H4 (cell line): Measurements from ENCODE around the gene DDX50. TPM values are rescaled to one million over a fixed set of nuclear protein-coding genes. Genes with fewer than 3 reads are reported as not detected.
"Not testable (repeated sequence)": the region's sequence is repeated elsewhere in the genome, so short reads cannot be mapped to it uniquely, and the experiment has no call there.

Experiments
- DNase-seq: peaks from one replicate; pipeline ENCODE4 v3.0.0-alpha.2; 2015; ENCODE audit warnings: low spot score
- total RNA-seq: library from RNA; depleted of rRNA; stranded (reverse); fragments of >200 nt; shearing (Covaris generic); gene quantifications from 2 replicates; pipeline ENCODE4 v1.2.3, GENCODE V29; 2014

Gene DDX50
- total RNA-seq, 1 experiment from 2014 or later: 41.2 TPM

DNA sequence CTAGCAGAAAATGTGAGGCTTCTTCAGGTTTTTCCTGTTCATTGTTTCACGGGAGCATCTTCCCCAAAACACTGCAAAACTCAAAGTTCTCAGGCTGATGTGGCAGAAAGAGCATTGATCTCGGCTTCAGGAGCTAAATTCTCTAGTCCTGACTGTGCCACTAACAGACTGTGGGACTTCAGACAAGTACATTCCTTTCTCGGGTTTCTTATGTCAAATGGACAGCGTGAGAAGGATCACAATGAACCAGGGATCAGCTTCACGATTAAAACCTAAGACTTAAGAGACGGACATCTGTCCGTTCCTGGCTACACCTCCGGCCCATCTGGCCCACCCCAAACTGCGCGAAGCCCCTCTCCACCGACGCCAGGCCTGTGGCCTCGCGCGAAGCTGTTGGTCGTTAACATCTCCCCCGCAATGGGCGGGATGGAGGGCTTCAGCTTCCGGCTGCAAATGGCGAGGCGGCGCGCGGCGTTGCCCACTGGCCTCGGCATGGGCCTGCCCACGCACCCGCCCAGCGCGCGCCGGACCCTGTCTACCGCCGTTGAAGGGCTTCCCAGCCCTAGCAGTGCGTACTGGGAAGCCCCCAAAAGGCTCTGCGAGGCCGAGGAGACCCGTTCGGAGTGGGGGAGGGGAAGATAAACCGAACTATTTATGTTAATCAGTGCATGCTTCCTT, 549 bp upstream of the DDX50 start:
- DNase-seq: no peak

DNA sequence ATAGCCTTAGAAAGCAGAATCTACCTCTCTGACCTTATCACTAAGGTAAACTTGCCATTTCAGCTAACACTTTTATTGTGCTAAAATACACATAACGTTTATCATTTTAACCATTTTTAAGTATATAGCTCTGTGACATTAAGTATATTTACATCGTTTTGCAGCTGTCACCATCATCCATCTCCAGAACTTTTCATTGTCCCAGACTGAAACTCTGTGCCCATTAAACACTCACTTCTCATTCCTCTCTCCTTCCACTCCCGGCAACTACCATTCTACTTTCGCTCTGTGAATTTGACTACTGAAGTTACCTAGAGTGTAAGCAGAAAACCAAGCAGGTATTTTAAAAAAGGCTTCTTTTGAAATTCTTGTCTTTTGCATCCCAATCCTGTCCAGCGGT, 1.3 kb downstream of the DDX50 start:
- no peak for DNase-seq

GRCh38 chr10:68924593-68924992, 23.5 kb downstream of the DDX50 start:
- DNase-seq: no peak

GRCh38 chr10:68925489-68925888, 24.4 kb downstream of the DDX50 start:
- no peak for DNase-seq

DNA sequence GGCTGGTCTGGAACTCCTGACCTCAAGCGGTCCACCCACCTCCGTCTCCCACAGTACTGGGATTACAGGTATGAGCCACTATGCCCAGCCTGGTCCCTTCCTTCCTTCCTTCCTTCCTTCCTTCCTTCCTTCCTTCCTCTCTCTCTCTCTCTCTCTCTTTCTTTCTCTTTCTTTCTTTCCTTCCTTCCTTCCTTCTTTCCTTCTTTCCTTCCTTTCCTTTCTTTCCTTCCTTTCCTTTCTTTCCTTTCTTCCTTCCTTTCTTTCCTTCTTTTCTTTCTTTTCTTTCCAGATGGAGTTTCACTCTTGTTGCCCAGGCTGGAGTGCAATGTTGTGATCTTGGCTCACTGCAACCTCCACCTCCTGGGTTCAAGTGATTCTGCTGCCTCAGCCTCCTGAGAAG, 28.0 kb downstream of the DDX50 start:
- DNase-seq: not testable (repeated sequence)

DNA sequence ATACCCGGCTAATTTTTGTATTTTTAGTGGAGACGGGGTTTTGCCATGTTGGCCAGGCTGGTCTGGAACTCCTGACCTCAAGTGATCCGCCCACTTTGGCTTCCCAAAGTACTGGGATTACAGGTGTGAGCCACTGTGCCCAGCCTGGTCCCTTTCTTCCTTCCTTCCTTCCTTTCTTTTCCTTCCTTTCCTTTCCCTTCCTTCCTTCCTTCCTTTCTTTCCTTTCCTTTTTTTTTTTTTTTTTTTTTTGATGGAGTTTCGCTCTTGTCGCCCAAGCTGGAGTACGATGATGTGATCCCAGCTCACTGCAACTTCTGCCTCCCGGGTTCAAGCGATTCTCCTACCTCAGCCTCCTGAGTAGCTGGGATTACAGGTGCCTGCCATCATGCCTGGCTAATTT, 28.8 kb downstream of the DDX50 start:
- DNase-seq: not testable (repeated sequence)

DNA sequence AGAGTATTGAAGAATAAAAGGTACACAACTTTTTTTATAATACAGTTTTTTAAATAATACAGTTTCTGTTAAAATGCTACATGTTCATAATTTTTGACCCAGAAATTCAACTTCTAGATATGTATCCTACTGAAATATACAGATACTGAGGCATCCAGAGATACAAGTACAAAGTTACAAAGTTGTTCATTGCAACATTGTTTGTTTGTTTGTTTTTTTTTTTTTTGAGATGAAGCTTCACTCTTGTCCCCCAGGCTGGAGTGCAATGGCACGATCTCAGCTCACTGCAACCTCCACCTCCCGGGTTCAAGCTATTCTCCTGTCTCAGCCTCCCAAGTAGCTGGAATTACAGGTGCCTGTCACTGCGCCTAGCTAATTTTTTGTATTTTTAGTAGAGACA, 31.7 kb downstream of the DDX50 start:
- not testable (repeated sequence) for DNase-seq

DNA sequence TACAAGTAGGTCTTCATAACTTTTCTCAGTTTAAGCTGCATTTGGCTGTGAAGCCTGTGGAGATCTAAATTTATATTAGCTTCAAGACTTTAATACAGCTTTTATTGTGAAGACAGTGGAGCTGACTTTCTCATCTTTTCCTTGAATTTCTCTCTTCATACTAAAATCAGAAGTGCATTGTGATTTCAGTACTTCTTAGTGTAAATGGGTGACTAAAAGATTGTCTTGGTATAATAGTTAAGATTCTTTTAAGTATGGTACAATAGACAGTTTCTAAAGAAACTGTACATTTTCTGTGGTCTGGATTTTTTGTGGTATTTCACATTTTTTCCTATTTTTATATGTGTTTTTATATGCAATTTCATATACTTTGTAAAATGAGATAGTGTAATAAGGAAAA, 33.9 kb downstream of the DDX50 start:
- DNase-seq: no peak

DNA sequence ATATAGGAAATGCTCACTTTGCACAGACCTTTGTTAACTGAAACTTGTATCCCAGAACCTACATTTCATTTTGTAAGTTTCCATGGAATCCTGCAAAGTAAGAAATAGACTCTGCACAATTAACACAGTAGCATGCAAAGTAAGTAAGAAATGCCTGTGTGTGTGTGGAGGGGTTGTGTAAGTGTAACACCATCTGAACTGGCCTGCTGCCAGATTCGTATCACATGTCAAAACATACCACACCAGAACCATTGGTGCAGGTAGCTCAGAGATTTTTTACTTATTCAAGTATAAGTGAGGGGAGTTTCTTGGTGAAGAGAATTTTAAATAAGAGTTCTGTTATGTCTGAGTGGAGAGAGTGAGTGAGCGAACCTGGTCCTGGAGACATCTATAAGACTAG, 37.0 kb downstream of the DDX50 start:
- no peak for DNase-seq

- DNase-seq: no peak
These were observed 37.8 kb downstream of the DDX50 start for GRCh38 chr10:68938884-68939283.

- not testable (repeated sequence) for DNase-seq
These were observed 39.8 kb downstream of the DDX50 start for GRCh38 chr10:68940917-68941316.

- DNase-seq: no peak
These were observed 49.5 kb downstream of the DDX50 start for GRCh38 chr10:68950598-68950997.

DNA sequence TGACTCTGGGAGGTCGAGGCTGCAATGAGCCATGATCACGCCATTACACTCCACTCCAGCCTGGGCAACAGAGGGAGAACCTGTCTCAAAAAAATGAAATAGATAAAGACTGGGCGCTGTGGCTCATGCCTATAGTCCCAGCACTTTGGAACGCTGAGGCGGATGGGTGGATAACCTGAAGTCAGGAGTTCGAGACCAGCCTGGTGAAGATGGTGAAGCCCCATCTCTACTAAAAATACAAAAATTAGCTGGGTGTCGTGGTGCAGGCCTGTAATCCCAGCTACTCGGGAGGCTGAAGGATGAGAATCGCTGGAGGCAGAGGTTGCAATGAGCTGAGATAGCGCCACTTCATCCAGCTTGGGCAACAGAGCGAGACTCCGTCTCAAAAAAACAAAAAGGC, 53.8 kb downstream of the DDX50 start:
- DNase-seq: no peak

- no peak for DNase-seq
These were observed 54.3 kb downstream of the DDX50 start for GRCh38 chr10:68955355-68955831.

- DNase-seq: peak; percentile 92
These were observed 54.9 kb downstream of the DDX50 start, which contains the start of gene DDX21 for GRCh38 chr10:68955832-68956532. Gene DDX21, plus strand, starts transcription at chr10:68956170. Its CDS starts 56 bp downstream, at chr10:68956226.

GRCh38 chr10:68957284-68957615, 56.1 kb downstream of the DDX50 start:
- DNase-seq: no peak

GRCh38 chr10:68957654-68958053, 56.5 kb downstream of the DDX50 start:
- DNase-seq: no peak

GRCh38 chr10:68959695-68960527, 58.8 kb downstream of the DDX50 start:
- no peak for DNase-seq

- no peak for DNase-seq
These were observed 62.0 kb downstream of the DDX50 start for GRCh38 chr10:68963151-68963550.

DNA sequence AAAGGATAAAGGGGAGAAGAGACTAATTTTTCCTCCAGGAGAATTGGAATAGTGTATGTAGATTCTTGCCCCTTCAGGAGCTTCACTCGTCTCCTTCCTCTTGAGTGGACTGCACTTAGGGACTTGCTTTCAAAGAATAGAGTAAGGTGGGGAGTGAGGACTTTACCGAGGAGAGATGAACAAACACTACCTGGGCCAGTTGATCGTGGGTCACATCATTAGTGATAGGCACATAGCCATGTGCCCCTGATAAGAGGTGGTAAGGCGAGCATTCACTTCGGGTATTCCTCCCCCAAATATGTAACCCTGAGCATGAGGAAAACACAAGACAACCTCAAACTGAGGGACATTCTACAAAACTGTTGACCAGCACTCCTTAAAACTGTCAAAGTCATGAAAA, 72.9 kb downstream of the DDX50 start:
- DNase-seq: no peak

DNA sequence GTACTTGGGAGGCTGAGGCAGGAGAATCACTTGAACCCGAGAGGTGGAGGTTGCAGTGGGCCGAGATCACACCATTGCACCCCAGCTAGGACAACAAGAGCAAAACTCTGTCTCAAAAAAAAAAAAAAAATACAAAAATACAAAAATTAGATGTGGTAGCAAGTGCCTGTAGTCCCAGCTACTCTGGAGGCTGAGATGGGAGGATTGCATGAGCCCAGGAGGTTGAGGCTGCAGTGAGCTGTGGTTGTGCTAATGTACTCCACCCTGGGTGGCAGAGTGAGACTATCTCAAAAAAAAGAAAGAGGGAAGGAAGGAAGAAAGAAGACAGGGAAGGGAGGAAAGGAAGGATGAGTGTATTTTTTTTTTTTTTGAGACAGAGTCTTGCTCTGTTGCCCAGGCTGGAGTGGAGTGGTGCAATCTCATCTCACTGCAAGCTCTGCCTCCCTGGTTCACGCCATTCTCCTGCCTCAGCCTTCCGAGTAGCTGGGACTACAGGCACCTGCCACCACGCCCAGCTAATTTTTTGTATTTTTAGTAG, 74.9 kb downstream of the DDX50 start:
- DNase-seq: not testable (repeated sequence)

DNA sequence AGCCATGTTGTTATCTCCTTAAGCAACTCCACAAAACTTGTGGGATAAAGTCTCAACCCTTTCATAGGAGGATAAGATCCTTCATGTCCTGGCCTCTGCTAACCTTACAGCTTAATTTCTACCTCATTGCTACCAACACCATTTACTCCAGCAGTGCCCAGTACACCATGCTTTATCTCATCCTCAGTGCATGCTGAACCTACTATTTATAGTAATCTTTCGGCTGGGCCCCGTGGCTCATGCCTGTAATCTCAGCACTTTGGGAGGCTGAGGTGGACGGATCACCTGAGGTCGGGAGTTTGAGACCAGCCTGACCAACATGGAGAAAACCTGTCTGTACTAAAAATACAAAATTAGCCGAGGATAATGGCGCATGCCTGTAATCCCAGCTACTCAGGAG, 78.6 kb downstream of the DDX50 start:
- not testable (repeated sequence) for DNase-seq
